Effector CD8-positive, alpha-beta T cell (primary cell): ENCODE results near the gene DCDC1.

ENCODE experiments used
- DNase-seq: peaks from one replicate; lab custom pipeline; 2025; lab: John Stamatoyannopoulos, UW

Gene DCDC1

GRCh38 chr11:31106968-31107576 lies 262.5 kb downstream of the DCDC1 start:
- DNase-seq: peak; percentile 4

- no peak for DNase-seq
Measured at GRCh38 chr11:31106326-31106725, 263.2 kb downstream of the DCDC1 start.

DNA sequence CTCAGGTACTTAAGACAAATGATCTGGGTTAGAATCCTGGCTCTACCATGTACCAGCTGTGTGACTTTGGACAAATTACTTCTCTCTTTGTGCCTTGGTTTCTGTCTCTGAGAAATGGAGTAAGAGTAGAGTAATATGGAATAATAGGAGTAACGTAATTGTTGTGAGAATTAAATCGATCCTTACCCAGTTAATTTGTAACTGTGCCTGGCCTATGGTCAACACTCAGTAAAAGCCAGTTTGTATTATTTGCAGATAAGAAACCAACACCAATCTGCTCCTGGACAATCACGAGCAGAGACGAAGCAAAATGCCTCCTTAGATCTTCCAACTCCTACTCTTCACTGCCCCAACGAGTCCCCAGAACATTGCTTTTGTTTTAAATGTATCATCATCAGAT lies 266.7 kb downstream of the DCDC1 start:
- no peak for DNase-seq

DNA sequence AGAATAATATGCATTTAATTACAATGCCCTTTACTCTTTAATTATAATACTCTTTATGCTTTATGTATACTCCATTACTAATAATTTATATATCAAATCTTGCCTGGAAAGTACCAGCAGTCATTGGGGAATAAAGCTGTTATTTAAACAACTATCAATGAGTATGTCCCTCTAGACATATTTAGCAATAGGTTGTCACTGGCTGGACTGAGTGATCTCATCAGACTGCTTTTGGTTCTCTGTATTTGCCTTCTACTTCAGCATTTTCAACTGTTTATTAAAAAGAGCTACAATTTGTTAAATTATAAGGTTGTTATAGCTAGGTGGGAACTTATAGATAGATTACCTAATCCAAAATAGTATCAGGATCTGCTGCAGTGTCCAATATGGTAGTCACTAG lies 267.2 kb downstream of the DCDC1 start:
- no peak for DNase-seq

DNA sequence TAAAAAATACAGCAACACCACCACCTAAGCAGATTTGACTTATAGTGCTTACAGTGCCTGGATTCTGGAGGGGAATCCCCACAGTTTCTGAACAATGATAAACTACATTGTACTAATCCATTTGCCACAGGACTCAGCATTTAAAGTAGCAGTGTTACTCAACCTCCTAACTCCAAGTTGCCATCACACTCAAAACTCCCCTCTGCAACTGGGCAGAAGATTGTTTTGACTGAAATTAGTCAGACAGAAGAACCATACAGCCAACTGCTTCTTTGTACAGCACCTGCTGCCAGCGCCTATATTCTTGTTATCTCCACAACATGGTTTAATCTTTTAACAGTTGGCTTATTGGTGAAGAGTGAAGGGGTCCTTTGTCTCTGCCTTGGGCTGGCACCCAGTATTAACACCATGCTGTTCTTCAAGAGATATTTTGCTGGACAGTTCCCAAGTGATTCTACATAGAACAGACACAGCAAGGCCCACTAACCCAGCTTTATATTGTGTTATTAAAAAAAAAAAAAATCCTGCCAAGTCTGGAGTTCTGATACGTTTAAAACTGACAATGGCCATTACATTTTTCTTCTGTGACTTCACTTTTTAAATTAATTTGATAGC lies 273.2 kb downstream of the DCDC1 start:
- no peak for DNase-seq

- DNase-seq: no peak
Measured at GRCh38 chr11:31092638-31093037, 276.9 kb downstream of the DCDC1 start.

- DNase-seq: no peak
Measured at GRCh38 chr11:31089117-31089516, 280.4 kb downstream of the DCDC1 start.

DNA sequence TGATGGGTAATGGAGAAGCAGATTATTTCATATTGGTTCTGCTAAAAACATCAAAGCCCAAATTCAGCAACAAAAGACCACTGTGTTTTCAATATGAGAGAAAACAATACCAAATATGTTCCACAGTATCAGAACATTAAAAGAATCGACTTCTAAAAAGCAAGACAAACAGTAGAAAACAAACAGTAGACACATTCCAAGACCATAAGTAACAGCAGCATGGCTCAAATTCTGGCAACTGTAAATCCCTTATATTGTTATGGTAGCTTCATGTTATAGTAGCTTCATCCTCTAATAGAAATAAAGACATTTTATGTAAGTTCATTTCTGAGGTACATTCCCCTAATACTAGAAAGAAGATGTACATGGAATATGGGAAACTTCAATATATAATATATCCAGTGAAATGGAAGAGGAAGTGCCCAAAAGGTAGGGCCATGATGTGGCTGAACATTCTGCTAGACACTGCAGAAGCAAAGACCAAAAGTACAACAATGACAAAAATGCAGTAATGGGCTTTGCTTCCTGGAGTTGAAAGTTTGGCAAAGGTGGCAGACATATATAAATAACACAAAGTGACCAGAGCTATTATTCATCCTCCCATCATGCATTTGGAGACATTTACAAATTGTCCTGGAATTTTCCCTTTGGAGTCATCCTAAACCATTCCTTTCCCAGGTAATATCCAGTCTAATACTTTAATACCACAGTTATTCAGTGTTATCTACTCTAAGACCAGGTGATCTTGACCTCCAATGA lies 299.9 kb downstream of the DCDC1 start:
- no peak for DNase-seq

- DNase-seq: no peak
Measured at GRCh38 chr11:31060880-31061279, 308.7 kb downstream of the DCDC1 start.

- DNase-seq: no peak
Measured at GRCh38 chr11:31059529-31059928, 310.0 kb downstream of the DCDC1 start.

DNA sequence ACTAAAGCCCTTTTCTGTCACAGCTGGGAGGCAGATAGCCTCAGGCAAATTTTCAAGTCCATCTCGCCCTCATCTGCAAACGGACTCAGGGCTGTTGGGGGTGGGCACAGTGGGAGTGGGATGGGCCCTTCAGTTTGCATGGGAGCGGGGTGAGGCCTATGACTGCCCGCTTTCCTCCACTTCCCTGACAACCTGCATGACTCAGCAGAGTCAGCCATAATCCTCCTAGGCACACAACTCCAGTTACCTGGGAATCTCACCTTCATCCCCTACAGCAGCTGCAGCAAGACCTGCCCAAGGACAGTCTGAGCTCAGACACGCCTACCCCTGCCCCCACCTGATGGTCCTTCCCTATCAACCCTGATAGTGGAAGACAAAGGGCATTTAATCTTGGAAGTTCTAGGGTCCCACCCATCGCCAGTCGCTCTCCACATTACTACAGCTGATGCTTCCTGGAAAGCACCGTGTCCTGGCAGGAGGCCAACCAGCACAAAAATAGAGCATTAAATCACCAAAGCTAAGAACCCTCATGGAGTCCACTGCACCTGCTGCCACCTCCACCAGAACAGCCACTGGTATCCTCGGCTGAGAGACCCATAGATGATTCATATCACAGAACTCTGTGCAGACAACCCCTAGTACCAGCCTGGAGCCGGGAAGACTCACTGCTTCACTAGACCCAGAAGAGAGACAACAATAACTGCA lies 319.3 kb downstream of the DCDC1 start:
- DNase-seq: no peak

DNA sequence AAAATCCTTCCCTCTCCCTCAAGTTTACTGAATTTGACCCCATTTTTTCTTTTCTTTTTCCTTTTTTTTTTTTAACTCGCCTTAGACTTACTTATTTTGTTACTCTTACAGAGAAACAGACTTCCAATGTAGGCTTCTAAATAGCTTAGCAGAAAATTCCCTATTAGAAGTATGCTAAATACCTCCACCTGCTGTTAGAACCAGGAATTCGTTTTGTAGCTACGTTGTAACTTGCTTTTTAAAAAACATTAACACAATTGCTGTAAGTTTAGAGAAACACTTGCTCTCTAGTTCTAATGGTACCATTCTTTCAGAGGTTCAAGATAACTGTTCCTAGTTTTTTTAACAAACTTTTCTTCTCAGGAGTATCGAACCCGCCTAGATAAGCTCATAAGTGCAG lies 324.2 kb downstream of the DCDC1 start:
- no peak for DNase-seq

- no peak for DNase-seq
Measured at GRCh38 chr11:31030138-31030792, 339.3 kb downstream of the DCDC1 start.

- DNase-seq: no peak
Measured at GRCh38 chr11:31026315-31026714, 343.2 kb downstream of the DCDC1 start.

- DNase-seq: no peak
Measured at GRCh38 chr11:31022080-31022479, 347.5 kb downstream of the DCDC1 start.

- DNase-seq: no peak
Measured at GRCh38 chr11:31019786-31020185, 349.8 kb downstream of the DCDC1 start.

- no peak for DNase-seq
Measured at GRCh38 chr11:31005202-31005601, 364.3 kb downstream of the DCDC1 start.

GRCh38 chr11:31001427-31001826 lies 368.1 kb downstream of the DCDC1 start:
- DNase-seq: no peak

- DNase-seq: no peak
Measured at GRCh38 chr11:31000381-31000780, 369.2 kb downstream of the DCDC1 start.

- no peak for DNase-seq
Measured at GRCh38 chr11:30992513-30992849, 377.1 kb downstream of the DCDC1 start.

DNA sequence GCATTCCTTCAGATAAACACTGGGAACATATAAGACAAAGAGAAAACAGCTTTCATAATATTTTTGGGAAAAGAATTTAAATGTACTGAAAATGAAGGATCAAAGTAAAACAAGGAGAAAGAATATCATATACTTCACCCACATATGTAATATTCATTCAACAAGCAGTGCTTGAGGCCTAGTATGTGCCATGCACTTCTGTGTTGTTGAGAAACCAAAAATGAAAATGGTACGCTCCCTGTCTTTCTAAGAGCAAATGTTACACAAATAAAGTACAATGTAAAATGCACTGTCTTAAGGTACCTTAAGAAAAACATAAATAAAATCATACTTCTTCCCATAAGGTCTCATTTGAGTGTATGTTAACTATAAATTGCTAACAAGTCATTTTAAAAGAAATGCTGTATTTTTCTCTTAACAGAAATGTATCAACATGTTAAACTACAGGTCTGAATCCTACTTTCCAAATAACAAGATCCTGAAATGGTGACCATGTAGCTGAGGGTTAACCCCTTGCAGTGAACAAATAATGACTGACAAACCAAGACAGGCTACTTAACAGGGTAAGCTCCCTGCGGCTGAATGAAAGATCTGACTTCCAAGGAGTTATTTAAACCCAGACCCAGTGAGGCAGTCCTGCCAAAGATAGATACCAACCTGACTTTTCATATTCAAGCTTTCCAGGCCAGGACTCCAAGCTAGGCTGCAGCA lies 377.6 kb downstream of the DCDC1 start:
- no peak for DNase-seq

DNA sequence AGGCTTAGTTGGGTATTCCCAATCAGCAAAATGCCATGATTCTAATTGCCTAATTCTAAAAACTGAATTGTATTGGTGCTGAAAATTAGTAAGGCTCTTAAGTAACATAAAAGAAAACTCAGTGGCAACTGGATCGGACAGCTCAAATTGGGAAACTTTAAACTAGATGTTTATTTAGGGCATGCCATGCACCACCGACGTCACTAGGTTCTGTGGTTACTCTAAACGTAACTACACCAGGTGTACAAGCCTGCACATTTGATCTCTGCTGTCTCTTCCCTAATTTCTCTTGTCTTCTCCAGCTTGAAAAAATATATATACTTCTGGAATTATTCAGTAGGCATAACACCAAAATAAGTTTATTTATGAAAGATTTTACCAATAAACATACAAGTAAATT lies 378.2 kb downstream of the DCDC1 start:
- no peak for DNase-seq
